NCI-H460 (cell line): ENCODE data around the gene LHPP. TPM values are rescaled to one million over a fixed set of nuclear protein-coding genes. Genes with fewer than 3 reads are reported as not detected.

Experiments used
- DNase-seq: peaks from one replicate; pipeline ENCODE4 v3.0.0-alpha.2; 2016; ENCODE audit warnings: low read depth; ENCODE audit errors: extremely low read depth
- total RNA-seq: library from RNA; depleted of rRNA; stranded (reverse); fragments of >200 nt; shearing (Covaris generic); gene quantifications from 2 replicates; pipeline ENCODE4 v1.2.3, GENCODE V29; 2014

The LHPP gene
- total RNA-seq, 1 experiment from 2014 or later: 1.6 TPM

DNA sequence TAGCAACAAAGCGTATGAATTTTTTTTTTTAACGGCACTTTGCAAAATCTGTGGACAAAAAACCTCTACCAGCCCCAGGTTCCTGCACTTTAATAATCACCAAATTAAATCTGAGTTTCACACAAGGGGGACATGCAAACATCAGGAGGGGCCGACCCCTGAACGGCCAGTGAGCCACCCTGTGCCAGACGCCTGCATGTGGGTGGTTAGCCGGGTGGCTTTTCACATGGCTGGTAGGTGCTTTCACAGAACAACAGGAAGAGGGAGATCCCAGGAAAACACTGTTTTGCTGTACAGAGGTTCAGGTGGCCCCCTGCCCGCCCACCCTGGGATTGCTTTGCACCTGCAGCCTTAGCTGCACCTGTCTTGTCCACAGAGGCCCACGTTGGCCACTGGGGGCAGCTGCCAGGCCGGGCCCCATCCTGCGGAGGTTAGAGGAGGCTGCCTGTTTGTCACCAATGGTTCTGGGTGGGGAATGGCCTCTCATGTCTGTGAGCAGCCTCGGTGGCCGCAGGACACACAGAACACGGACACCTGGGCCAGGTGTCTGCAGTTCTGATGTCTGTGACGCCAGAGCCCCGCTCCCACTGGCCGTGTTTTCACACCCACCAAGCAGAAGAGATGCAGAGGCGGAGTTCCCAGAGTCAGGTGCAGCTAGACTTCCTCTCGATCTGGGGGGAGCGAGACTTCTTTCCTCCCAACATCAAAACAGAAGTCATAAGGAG is 174.8 kb downstream of the LHPP start:
- DNase-seq: no peak

DNA sequence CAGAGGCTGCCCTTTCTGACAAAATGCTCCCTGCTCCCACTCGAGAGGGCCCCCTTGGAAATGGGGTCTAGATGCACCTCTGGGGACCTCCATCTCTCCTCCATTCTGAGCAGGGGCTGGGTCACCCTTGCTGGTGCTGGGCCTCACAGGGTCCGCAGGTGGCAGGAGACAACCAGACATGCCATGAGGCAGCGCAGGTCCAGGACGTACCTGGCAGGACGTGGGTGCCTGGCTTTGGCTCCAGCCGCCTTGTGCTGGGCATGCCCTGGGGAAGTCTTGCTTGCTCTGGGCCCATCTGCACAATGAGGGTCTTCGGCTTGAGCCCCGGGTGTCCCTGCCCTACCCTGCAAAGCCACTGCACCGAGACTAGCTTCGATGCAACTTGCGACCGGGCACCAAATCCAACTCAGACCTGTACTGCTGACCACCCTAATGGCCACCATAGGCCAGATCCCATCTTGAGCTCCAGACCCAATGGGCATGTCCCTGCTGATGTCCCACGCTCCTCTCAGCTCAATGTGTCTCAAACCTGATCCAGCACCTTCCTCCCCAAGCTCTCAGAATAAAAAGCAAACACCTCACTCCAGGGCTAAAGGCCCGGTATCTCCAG is 175.6 kb downstream of the LHPP start:
- DNase-seq: no peak

GRCh38 chr10:124637746-124638145 is 176.1 kb downstream of the LHPP start:
- DNase-seq: no peak

DNA sequence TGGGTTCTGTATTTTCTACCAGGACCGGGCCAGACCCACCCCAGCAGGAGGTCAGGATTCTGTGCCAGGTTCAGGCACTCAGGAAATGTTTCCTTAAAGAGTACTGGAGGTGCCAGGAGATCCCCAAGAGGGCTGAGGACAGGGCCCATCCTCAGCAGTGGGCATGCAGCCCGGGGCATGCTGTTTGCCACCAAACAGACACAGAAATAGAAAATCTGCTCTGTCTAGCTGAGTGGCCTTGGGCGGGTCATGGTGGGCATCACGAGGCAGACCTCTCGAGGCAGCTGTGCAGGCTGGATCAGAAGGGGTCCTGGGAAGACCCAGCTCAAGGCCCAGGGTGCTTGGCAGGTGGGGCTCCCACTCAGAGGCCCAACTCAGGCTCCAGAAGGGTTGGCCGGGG is 177.6 kb downstream of the LHPP start:
- DNase-seq: no peak

- no peak for DNase-seq
Measured at GRCh38 chr10:124639646-124640045, 178.0 kb downstream of the LHPP start.

DNA sequence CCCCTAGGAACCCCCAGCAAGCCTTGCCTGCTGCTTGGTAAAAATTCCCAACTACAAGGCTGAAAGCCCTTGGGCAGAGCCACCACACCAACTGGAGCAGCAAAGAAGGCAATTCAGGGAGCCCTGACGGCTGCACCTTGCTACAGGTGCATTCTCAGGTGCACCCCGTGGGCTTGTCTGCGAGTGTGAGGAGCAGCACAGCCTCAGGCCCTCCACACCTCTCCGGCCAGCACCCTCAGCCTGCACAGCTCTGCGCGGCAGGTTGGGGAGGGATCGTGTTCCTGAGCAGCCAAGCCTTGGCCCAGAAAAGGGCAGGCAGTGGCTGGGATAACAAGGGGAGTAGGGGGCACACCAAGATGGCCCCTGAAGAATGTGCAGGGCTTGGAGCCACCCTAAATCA is 178.4 kb downstream of the LHPP start:
- no peak for DNase-seq

- DNase-seq: no peak
Measured at GRCh38 chr10:124640538-124641231, 179.1 kb downstream of the LHPP start.

DNA sequence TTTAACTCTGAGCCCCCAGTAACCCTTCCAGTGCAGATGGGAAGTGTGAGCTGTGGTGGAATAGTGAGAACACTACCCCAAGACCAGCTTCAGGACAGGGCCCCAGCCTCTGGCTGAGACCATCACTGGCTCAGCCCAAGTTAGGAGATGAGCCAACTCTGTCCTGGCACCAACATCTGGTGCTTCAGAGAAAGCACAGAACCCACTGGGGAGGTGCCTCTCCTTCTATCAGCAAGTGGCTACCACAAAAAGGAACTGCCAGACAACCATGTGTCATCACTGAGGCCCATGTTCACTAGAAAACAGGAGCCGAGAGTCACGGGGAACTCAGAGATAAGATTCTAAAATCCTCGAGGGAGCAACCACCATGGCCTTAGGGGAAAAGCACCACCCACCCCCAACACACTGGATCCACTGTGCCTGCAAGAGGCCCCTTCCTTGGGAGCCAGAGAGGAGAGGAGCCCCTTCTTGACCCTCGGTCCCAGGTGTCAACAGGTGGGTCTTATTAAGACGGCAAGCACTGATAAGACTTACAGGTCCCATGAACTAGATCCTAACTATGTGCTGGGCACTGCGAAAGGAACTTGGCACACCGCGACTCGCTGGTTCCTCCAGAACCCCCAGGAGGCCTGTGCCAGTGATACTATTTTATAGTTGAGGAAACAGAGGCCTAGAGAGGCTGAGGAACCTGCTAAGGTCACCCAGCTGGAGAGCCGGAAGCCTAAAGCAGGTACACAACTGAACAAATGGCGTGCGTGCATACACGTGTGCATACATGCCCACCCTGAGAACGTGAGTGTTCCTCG is 179.9 kb downstream of the LHPP start:
- DNase-seq: no peak

GRCh38 chr10:124642088-124642710 is 180.6 kb downstream of the LHPP start:
- DNase-seq: no peak

DNA sequence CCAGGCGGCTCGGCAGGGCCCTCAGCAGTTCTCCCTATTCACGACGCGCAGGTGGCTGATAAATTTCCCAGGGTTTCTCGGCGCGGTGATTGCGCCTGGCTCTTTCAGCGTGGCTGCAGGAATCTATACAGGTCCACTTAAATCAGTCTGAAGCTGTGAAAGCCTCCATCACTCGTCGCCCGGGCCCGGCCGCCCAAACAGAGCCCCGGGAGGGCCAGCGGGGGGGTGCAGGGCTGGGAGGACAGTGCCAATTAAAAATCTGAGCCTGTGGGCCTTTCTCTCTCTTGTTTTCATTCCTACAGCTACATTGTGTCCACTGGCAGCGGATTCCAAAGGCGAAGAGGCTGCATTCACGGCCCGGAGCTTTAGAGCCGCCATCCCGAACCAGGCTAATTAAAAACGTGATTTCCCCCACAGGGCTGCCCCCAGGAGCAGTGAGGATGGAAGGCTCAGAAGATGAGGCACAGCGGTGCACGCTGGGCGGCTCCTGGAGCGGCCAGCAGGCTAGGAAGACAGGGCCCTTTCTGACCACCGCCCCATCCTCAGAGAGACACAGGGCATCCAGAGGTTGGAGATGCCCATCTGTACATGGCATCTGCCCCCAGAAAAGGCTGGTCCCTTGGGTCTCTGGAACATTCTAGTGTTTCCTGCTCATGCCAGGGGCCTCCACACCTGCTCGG is 181.8 kb downstream of the LHPP start:
- DNase-seq: no peak

GRCh38 chr10:124644236-124644635 is 182.6 kb downstream of the LHPP start:
- no peak for DNase-seq

DNA sequence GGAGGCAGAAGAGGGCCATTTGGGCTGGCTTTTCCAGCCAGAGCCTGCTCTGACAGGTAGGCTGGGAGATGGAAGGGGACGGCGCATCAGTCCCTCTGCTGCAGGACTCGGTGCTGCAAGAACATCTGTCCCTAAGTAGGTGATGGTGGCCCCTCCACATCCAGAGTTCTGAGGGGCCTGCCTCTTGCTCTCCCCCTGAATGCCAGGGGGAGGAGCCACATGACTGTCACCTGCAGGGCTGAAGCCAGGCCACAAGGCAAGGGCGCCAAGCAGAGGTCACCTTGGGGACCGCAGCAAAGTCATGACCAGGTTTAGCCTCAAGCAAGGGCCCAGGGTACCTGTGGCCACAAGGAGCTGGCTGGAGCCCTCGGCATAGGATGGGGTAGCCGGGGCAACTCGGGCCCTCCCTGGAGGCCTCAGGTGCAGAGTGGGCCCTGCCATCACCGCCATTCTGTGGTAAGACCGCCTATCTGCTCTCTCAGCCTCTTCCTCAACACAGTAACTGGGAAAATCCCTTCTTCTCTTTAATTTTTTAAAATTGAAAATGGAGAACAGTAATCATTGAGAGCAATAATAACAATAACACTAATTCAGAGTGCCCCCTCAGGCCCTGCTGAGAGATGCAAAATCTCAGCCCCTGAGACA is 183.3 kb downstream of the LHPP start:
- no peak for DNase-seq

GRCh38 chr10:124645467-124646095 is 184.0 kb downstream of the LHPP start:
- no peak for DNase-seq

GRCh38 chr10:124646483-124647352 is 185.1 kb downstream of the LHPP start:
- DNase-seq: no peak

- DNase-seq: peak; percentile 31
Measured at GRCh38 chr10:124647421-124648130, 186.0 kb downstream of the LHPP start.

GRCh38 chr10:124648131-124648475 is 186.5 kb downstream of the LHPP start:
- DNase-seq: no peak

GRCh38 chr10:124648738-124649137 is 187.1 kb downstream of the LHPP start:
- no peak for DNase-seq

- no peak for DNase-seq
Measured at GRCh38 chr10:124649214-124649613, 187.6 kb downstream of the LHPP start.
